MM.1S (cell line): Measurements from ENCODE around the gene DOLPP1.

Experiments
- DNase-seq: peaks from one replicate; pipeline ENCODE4 v3.0.0-alpha.2; 2015
- H2AFZ ChIP-seq: fragments of 300-600 bp; sonication (generic); 2 replicates; pipeline ENCODE4 v1.6.0; 2016; ENCODE audit warnings: antibody characterized with exemption, low read length
- H3F3A ChIP-seq: fragments of 300-600 bp; sonication (generic); 2 replicates; pipeline ENCODE4 v1.6.1; 2016; ENCODE audit warnings: mild to moderate bottlenecking, antibody characterized with exemption, low read length, moderate library complexity, mixed read lengths; ENCODE audit not compliant: insufficient read depth
- H3K27ac ChIP-seq: fragments of 300-600 bp; sonication (generic); 2 replicates; pipeline ENCODE4 v1.5.1; 2016; ENCODE audit warnings: mild to moderate bottlenecking, low read length
- H3K27me3 ChIP-seq: fragments of 300-600 bp; sonication (generic); replicated peaks from 2 replicates; pipeline ENCODE4 v1.6.0; 2016; ENCODE audit warnings: low read length; ENCODE audit not compliant: insufficient read depth
- H3K36me3 ChIP-seq: fragments of 300-600 bp; sonication (generic); replicated peaks from 2 replicates; pipeline ENCODE4 v1.6.1; 2016; ENCODE audit warnings: mild to moderate bottlenecking, low read length, mixed read lengths; ENCODE audit not compliant: insufficient read depth
- H3K4me1 ChIP-seq: fragments of 300-600 bp; sonication (generic); 2 replicates; pipeline ENCODE4 v1.6.1; 2016; ENCODE audit warnings: low read length, mixed read lengths
- H3K4me2 ChIP-seq: fragments of 300-600 bp; sonication (generic); 2 replicates; pipeline ENCODE4 v1.6.0; 2016; ENCODE audit warnings: low read depth, low read length
- H3K4me3 ChIP-seq: fragments of 300-600 bp; sonication (generic); 2 replicates; pipeline ENCODE4 v1.5.1; 2016; ENCODE audit warnings: low read length, mixed read lengths
- H3K79me2 ChIP-seq: fragments of 300-600 bp; sonication (generic); 2 replicates; pipeline ENCODE4 v1.6.1; 2016; ENCODE audit warnings: mixed run types, low read length, mixed read lengths
- H3K9ac ChIP-seq: fragments of 300-600 bp; sonication (generic); 2 replicates; pipeline ENCODE4 v1.6.1; 2016; ENCODE audit warnings: low read length, mixed read lengths
- H3K9me2 ChIP-seq: fragments of 300-600 bp; sonication (generic); replicated peaks from 2 replicates; pipeline ENCODE4 v1.6.1; 2016; ENCODE audit warnings: mild to moderate bottlenecking, low read length, mixed read lengths; ENCODE audit not compliant: insufficient read depth
- H3K9me3 ChIP-seq: fragments of 300-600 bp; sonication (generic); replicated peaks from 2 replicates; pipeline ENCODE4 v1.6.1; 2016; ENCODE audit warnings: mild to moderate bottlenecking, low read length, mixed read lengths; ENCODE audit not compliant: insufficient read depth
- H4K20me1 ChIP-seq: fragments of 300-600 bp; sonication (generic); 2 replicates; pipeline ENCODE4 v1.6.1; 2016; ENCODE audit warnings: mild to moderate bottlenecking, low read length, moderate library complexity, mixed read lengths; ENCODE audit not compliant: insufficient read depth
- EZH2 ChIP-seq: fragments of 300-600 bp; sonication (generic); optimal IDR thresholded peaks from 2 replicates; pipeline ENCODE3; 2017; ENCODE audit warnings: low read depth, mild to moderate bottlenecking, antibody characterized with exemption, low read length, mixed read lengths
- EZH2phosphoT487 ChIP-seq: fragments of 300-600 bp; sonication (generic); IDR thresholded peaks from 2 replicates; pipeline ENCODE4 v1.6.1; 2018; ENCODE audit warnings: antibody characterized with exemption, low read length
- TF ChIP-seq, protein P1 (sequence below): fragments of 300-600 bp; sonication (generic); IDR thresholded peaks from 2 replicates; pipeline ENCODE4 v1.5.1; 2016; ENCODE audit warnings: antibody characterized with exemption, low read length, mixed read lengths

The DOLPP1 gene

DNA sequence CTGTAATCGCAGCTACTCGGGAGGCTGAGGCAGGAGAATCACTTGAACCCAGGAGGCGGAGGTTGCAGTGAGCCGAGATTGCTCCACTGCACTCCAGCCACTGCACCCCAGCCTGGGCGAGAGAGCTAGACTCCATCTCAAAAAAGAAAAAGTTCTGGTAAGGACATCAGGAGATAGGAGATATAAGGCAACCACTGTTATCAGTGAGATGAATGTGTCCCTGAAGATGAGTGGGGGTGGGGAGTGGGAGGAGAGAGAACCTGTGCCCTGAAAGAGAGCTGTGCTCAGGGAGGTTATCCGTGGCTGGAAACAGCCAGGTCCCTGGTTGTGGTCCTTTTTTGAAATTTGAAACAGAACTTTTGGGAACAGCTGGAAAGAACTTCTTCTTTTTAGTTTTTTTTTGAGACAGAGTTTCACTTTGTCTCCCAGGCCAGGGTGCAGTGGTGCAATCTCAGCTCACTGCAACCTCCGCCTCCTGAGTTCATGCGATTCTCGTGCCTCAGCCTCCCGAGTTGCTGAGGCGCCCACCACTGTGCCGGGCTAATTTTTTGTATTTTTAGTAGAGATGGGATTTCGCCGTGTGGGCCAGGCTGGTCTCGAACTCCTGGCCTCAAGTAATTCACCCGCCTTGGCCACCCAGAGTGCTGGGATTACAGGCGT lies 32.9 kb downstream of the DOLPP1 start:
- H3K79me2 ChIP-seq = peaks cover 72% of the 10 kb centered on the region
- H3K4me1 ChIP-seq = no peaks in the 10 kb centered on the region
- no peaks in the 10 kb centered on the region for H3K27me3 ChIP-seq
- no peak overlapping the region for H3K9ac ChIP-seq
- no peak overlapping the region for H3K4me2 ChIP-seq
- no peak overlapping the region for H2AFZ ChIP-seq
- H3K9me3 ChIP-seq = no peaks in the 10 kb centered on the region
- no peaks in the 10 kb centered on the region for H4K20me1 ChIP-seq
- no peak for TF ChIP-seq EZH2phosphoT487
- TF ChIP-seq, protein P1, sequence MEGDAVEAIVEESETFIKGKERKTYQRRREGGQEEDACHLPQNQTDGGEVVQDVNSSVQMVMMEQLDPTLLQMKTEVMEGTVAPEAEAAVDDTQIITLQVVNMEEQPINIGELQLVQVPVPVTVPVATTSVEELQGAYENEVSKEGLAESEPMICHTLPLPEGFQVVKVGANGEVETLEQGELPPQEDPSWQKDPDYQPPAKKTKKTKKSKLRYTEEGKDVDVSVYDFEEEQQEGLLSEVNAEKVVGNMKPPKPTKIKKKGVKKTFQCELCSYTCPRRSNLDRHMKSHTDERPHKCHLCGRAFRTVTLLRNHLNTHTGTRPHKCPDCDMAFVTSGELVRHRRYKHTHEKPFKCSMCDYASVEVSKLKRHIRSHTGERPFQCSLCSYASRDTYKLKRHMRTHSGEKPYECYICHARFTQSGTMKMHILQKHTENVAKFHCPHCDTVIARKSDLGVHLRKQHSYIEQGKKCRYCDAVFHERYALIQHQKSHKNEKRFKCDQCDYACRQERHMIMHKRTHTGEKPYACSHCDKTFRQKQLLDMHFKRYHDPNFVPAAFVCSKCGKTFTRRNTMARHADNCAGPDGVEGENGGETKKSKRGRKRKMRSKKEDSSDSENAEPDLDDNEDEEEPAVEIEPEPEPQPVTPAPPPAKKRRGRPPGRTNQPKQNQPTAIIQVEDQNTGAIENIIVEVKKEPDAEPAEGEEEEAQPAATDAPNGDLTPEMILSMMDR = no peak
- no peak for TF ChIP-seq EZH2
- DNase-seq = no peak
- H3K9me2 ChIP-seq = no peaks in the 10 kb centered on the region
- H3K36me3 ChIP-seq = no peaks in the 10 kb centered on the region
- no peak overlapping the region for H3K27ac ChIP-seq
- no peaks in the 10 kb centered on the region for H3F3A ChIP-seq
- H3K4me3 ChIP-seq = no peak overlapping the region

DNA sequence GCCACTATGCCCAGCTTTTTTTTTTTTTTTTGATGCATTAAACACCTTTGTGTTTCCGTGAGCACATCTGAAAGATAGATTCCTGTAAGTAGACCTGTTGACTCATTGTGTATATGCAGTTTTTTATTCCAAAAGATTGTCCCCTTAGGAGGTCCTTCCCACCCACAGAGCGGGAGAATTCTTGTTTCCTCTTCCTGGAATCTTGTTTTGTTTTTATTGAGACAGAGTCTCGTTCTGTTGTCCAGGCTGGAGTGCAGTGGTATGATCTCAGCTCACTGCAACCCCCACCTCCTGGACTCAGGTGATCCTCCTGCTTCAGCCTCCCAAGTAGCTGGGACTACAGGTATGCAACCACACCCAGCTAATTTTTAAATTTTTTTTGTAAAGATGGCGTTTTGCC lies 37.9 kb downstream of the DOLPP1 start:
- no peak for DNase-seq
- no peaks in the 10 kb centered on the region for H3K27me3 ChIP-seq
- no peaks in the 10 kb centered on the region for H4K20me1 ChIP-seq

DNA sequence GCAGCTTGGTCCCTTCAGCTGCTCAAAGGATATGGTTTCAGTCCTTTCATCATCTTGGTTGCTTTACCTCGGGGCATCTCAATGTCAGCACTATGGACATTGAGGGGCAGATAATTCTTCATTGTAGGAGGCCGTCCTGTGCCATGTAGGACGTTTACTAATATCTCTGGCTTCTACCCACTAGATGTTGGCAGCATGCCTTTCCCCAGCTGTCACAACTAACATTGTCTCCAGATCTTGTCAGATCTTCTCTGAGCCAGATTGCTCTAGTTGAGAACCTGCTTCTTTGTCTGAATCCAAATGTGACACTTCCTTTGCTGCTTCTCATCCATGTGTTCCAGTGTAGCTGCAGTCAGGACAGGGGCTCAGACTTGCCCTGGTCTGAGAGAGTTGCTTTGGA lies 40.6 kb downstream of the DOLPP1 start:
- H3K79me2 ChIP-seq = peaks cover 49% of the 10 kb centered on the region
- no peaks in the 10 kb centered on the region for H3K4me1 ChIP-seq
- H2AFZ ChIP-seq = no peak overlapping the region
- no peak overlapping the region for H3K27ac ChIP-seq
- H4K20me1 ChIP-seq = no peaks in the 10 kb centered on the region
- no peak overlapping the region for H3K9ac ChIP-seq
- no peak for DNase-seq
- no peaks in the 10 kb centered on the region for H3K27me3 ChIP-seq
- TF ChIP-seq, protein P1 = no peak
- TF ChIP-seq EZH2phosphoT487 (no peak), EZH2 (no peak)
- H3F3A ChIP-seq = no peaks in the 10 kb centered on the region
- H3K4me2 ChIP-seq = no peak overlapping the region
- H3K9me3 ChIP-seq = no peaks in the 10 kb centered on the region
- no peaks in the 10 kb centered on the region for H3K36me3 ChIP-seq
- H3K4me3 ChIP-seq = no peak overlapping the region
- no peaks in the 10 kb centered on the region for H3K9me2 ChIP-seq

More for the DNA sequence above, 37.9 kb downstream of the DOLPP1 start:
- Histone ChIP-seq H3K9me2 (no peaks in the 10 kb centered on the region), H3F3A (no peaks in the 10 kb centered on the region), H3K79me2 (peaks cover 62% of the 10 kb centered on the region), H3K4me1 (no peaks in the 10 kb centered on the region), H2AFZ (no peak overlapping the region), H3K27ac (no peak overlapping the region), H3K36me3 (no peaks in the 10 kb centered on the region), H3K9ac (no peak overlapping the region), H3K4me3 (no peak overlapping the region), H3K4me2 (no peak overlapping the region), H3K9me3 (no peaks in the 10 kb centered on the region)
- TF ChIP-seq, protein P1 = no peak
- TF ChIP-seq EZH2 (no peak), EZH2phosphoT487 (no peak)
